GM11168 (cell line): ENCODE results near the gene SUSD2.
"Not testable (repeated sequence)": the region's sequence is repeated elsewhere in the genome, so short reads cannot be mapped to it uniquely, and the experiment has no call there.

Experiments used
- in situ Hi-C: fragments of 300-500 bp; cut with MboI; formaldehyde crosslinking; loops from one replicate; pipeline ENCODE4 v1.12.0; 2022; ENCODE audit warnings: low sequenced_read_pairs; ENCODE audit not compliant: unreplicated experiment

Gene SUSD2

DNA sequence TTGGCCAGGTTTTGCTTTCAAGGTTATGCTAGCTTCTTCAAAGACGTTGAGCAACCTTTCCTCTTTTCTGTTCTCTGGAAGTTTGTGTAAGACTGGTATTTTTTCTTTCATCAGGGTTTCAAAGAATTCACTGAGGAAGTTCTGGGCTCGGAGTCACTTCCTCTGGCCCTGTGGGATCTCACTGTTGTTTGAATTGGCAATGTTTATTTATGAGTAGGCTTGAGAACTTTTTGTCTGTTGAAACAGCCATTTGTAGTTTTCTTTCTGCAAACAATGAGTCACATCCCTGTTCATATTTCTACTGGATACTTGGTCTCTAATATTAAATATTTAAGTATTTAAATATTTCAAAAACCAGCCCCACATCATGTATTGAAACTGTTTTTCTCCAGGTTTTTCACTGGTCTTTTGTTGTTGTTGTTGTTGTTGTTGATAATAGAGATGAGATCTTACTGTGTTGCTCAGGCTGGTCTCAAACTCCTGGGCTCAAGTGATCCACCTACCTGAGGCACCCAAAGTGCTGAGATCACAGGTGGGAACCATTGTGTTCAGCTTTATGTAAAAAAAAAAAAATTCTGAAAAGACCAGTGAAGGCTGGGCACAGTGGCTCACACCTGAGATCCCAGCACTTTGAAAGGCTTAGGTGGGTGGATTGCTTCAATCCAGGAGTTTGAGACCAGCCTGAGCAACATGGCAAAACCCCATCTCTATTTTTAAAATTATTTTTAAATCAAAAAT is 26.9 kb downstream of the SUSD2 start:
- in situ Hi-C loops: no loop called here

GRCh38 chr22:24209016-24209415 is 27.7 kb downstream of the SUSD2 start:
- in situ Hi-C loops: no loop called here

- in situ Hi-C loops: no loop called here
Measured at GRCh38 chr22:24209687-24210086, 28.4 kb downstream of the SUSD2 start.

- in situ Hi-C loops: not testable (repeated sequence)
Measured at GRCh38 chr22:24210409-24210808, 29.1 kb downstream of the SUSD2 start.

DNA sequence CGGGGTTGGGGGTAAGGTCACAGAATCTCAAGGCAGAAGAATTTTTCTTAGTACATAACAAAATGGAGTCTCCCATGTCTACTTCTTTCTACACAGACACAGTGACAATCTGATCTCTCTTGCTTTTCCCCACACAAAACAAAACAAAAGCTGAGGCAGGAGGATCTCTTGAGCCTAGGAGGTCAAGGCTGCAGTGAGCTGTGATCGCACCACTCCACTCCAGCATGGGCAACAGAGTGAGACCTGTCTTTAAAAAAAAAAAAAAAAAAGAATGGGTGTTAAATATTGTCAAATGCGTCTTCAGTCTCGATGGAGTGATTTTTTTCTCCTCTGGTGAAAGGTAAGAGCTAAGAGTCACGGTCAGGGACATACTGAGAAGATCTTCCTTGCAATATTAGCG is 30.4 kb downstream of the SUSD2 start:
- in situ Hi-C loops: not testable (repeated sequence)

DNA sequence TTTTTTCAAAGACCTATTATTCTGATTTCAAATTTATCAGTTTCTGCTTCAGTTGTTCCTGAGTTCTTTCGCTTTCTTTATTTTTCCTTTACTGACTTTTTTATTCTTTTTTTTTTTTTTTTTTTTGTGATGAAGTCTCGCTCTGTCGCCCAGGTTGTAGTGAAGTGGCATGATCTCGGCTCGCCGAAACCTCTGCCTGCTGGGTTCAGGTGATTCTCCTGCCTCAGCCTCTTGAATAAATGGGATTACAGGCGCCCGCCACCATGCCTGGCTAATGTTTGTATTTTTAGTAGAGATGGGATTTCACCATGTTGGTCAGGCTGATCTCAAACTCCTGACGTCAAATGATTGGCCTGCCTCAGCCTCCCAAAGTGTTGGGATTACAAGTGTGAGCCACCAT is 31.8 kb downstream of the SUSD2 start:
- in situ Hi-C loops: not testable (repeated sequence)

DNA sequence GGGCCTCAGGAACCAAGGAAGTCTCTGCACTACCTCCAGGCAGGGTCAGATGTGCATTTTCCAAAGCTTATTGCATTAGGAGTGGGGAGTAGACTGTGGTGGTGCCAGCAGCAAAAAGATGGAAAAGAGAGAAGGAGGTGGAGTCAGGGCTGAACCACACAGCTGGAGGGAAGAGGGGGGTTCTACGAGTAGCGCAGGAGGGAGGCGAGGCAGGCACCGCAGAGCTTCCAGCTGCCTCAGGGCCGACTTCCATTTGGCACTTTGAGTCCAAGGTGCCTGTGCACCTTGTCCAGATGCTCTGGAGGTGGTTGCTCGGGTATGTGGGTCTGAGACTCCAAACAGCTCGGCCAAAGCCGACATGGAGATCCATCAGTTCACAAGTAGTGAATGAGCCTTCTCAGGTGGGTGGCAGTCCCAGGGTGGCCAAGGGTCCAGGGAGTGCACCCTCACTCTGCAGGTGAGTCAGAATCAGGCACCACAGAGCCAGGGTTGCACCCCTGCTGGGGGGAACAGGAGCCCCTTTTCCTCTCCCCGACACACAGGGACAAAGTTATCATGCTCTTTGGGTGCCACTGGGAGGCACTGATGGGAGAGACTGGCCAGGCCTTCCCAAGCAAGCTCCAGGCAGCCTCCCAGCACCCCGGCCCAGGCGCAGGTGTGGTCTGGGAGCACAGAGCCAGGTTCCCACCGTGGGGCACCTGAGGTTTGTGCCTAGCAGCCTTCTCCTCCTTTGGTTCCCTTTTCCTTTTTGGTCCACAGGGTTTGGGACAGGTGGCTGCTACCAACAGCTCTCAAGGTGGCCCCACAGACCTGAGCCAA is 33.4 kb downstream of the SUSD2 start:
- in situ Hi-C loops: no loop called here

DNA sequence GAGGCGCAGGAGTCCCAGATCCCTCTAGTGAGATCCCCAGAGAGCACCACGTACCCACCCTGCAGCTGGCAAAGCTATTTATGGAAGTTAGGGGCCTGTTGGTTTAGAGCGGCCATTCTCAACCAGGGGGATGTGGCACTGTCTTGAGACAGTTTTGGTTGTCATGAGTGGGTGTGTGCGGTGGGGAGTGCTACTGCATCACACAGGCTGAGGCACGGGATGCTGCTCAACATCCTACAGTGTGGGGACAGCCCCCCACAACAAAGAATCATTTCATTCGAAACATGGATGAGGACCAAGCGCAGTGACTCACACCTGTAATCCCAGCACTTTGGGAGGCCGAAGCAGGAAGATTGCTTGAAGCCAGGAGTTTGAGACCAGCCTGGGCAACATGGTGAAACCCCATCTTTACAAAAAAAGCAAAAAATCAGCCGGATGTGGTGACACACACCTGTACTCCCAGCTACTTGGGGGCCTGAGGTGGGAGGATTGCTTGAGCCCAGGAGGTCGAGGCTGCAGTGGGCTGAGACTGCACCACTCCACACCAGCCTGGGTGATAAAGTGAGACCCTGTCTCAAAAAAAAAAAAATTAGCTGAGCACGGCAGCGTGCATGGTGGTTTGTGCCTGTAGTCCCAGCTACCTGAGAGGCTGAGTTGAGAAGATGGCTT is 35.4 kb downstream of the SUSD2 start:
- in situ Hi-C loops: no loop called here

- in situ Hi-C loops: no loop called here
Measured at GRCh38 chr22:24217384-24217783, 36.1 kb downstream of the SUSD2 start.

- in situ Hi-C loops: no loop called here
Measured at GRCh38 chr22:24219750-24220149, 38.5 kb downstream of the SUSD2 start.

DNA sequence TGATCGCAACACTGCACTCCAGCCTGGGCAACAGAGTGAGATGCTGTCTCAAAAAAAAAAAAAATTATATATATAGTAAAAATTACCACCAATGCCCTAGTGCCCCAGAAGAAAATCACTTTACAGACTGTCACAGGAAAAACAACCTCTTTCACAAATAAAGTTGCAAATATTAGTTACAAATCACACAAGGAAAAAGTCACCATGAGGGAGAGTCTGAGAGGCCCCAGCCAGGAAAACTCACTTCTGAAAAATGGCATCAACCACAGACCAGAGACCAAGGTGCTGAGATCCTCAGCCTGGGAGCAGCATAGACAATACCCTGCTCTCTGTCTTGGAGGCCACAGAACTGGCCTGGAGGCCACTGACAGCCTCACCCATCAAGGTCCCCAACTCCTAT is 43.2 kb downstream of the SUSD2 start:
- in situ Hi-C loops: no loop called here

DNA sequence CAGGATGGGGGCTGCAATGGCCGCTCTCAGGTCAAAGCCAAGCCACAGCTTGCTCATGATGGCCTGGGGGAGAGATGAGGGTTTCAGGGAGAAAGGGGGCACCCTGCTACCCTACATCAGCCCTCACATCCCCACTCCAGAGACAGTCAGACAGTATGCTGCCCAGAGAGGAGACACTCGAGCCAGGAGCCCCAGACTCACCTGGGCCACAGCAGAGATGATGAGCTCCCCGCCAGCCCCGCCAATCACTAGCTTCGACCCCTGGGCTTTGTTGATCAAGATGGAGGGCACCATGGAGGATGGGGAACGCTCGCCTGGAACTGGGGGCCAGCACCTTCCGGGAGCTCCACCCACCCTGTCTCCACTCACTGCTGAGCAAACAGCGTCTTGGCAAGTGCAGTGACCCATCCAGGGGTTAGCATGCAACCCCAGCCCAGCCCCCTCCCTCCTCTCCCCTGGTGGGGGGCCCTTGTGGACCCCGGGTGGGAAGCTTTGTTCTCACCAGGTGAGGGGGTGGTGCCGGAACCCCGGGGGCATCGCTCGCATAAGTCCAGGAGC is 43.8 kb downstream of the SUSD2 start:
- in situ Hi-C loops: no loop called here

- in situ Hi-C loops: no loop called here
Measured at GRCh38 chr22:24225951-24226350, 44.7 kb downstream of the SUSD2 start.

DNA sequence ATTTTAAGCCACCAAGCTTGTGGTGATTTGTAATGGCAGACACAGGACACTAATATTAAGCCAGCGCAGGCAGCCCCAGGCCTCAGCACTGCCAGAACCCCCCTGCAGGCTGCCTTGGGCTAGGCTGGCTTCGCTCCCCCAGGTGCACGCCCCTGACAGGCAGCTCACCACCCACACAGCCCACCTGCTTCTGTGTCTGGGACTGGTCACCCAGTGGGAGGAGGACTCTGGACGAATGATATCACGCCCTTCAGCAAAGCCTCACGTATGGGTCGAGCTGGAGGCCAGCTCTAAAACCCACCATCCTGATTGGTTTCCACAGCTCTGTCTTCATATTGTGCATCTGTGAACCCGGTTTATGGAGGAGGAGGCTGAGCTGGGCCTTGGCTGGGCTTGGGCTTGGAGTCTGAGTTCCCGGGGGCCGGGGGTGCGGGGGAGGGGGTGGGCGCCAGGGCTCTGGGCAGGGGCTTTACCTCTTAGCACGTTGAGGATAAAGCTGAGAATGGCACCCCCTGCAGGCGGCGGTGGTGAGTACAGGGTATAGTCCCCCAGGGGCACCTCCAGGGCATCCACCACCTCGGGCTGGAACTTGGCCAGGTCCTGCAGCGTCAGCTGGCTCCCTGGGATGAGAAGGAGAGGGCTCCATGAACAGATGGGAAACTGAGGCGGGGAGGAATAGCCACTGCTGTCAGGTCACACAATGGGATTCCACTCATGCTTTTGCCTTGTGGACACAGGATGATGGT is 49.8 kb downstream of the SUSD2 start:
- in situ Hi-C loops: no loop called here

DNA sequence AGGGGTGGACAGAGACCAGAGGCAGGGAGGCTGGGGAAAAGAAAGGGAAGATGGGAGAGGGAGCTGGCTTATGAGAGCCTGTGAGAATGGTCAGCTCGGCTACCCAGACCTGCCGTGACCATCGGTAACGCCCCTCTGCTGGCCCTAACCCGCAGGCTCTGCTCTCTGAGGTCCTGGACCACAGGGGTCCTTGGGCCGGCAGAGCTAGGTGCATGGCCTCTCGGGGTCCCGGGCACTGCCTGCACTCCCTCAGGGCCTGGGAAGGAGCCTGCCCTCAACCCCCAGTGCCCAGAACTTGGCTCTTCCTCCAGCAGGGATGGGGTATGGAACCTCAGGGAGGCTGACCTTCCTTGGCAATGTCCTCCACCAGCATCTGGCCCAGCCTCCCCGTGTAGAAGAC is 50.4 kb downstream of the SUSD2 start:
- in situ Hi-C loops: no loop called here

- in situ Hi-C loops: no loop called here
Measured at GRCh38 chr22:24232124-24232523, 50.8 kb downstream of the SUSD2 start.

GRCh38 chr22:24232725-24233124 is 51.4 kb downstream of the SUSD2 start:
- in situ Hi-C loops: no loop called here

GRCh38 chr22:24233235-24233634 is 51.9 kb downstream of the SUSD2 start:
- in situ Hi-C loops: no loop called here

- in situ Hi-C loops: no loop called here
Measured at GRCh38 chr22:24233816-24234215, 52.5 kb downstream of the SUSD2 start.

DNA sequence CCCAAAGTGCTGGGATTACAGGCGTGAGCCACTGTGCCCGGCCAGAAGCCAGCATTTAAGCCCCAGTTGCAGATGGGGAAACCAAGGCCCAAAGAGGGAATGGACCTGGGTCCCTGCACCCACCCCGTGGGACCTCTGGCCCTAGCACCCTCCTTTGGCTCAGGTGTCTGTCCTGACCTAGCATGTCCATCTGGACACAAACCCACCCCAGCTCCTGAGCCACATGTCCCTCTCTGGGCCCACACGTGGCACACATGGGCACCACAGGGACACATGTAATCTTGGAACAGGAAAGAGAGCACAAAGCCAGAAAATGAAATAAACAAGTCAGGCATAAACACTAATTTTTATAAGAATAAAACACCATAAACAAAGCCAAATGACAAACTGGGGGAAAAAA is 54.0 kb downstream of the SUSD2 start:
- in situ Hi-C loops: no loop called here
